KMS-11 (cell line): ENCODE results near the gene JMJD7.

Source experiments
- H2AFZ ChIP-seq: fragments of 200-600 bp; sonication (generic); 2 replicates; pipeline ENCODE4 v1.6.1; 2016; ENCODE audit warnings: antibody characterized with exemption, mixed run types, low read depth
- H3K27ac ChIP-seq: fragments of 200-600 bp; sonication (generic); 2 replicates; pipeline ENCODE4 v1.6.1; 2016; ENCODE audit warnings: mild to moderate bottlenecking, mixed run types
- H3K27me3 ChIP-seq: fragments of 200-600 bp; sonication (generic); 2 replicates; pipeline ENCODE4 v1.6.1; 2017; ENCODE audit warnings: mild to moderate bottlenecking, low read depth, mixed run types, moderate library complexity; ENCODE audit not compliant: insufficient read depth
- H3K36me3 ChIP-seq: fragments of 200-600 bp; sonication (generic); 2 replicates; pipeline ENCODE4 v1.6.1; 2017; ENCODE audit warnings: mild to moderate bottlenecking, mixed run types; ENCODE audit not compliant: insufficient read depth
- H3K4me1 ChIP-seq: fragments of 200-600 bp; sonication (generic); 2 replicates; pipeline ENCODE4 v1.6.1; 2016; ENCODE audit warnings: mild to moderate bottlenecking, low read depth, mixed run types; ENCODE audit not compliant: poor library complexity, severe bottlenecking
- H3K4me2 ChIP-seq: fragments of 200-600 bp; sonication (generic); 2 replicates; pipeline ENCODE4 v1.7.0; 2016; ENCODE audit warnings: mild to moderate bottlenecking, mixed run types
- H3K4me3 ChIP-seq: fragments of 200-600 bp; sonication (generic); IDR thresholded peaks from 2 replicates; pipeline ENCODE4 v1.6.1; 2017; ENCODE audit warnings: low read depth, low read length, mixed read lengths; ENCODE audit not compliant: insufficient read depth
- H3K79me2 ChIP-seq: fragments of 200-600 bp; sonication (generic); 2 replicates; pipeline ENCODE4 v1.6.1; 2016; ENCODE audit warnings: low read depth, mixed run types; ENCODE audit not compliant: insufficient read depth
- H3K9ac ChIP-seq: fragments of 200-600 bp; sonication (generic); 2 replicates; pipeline ENCODE4 v1.6.1; 2016; ENCODE audit warnings: mild to moderate bottlenecking, mixed run types
- H4K20me1 ChIP-seq: fragments of 200-600 bp; sonication (generic); 2 replicates; pipeline ENCODE4 v1.6.1; 2016; ENCODE audit warnings: mild to moderate bottlenecking, mixed run types; ENCODE audit not compliant: insufficient read depth
- TF ChIP-seq, protein P1 (sequence below): fragments of 200-600 bp; sonication (generic); conservative IDR thresholded peaks from 2 replicates; pipeline ENCODE4 v1.6.1; 2017; ENCODE audit warnings: low read depth, mild to moderate bottlenecking, antibody characterized with exemption, low read length, moderate library complexity, mixed read lengths

JMJD7 gene

DNA sequence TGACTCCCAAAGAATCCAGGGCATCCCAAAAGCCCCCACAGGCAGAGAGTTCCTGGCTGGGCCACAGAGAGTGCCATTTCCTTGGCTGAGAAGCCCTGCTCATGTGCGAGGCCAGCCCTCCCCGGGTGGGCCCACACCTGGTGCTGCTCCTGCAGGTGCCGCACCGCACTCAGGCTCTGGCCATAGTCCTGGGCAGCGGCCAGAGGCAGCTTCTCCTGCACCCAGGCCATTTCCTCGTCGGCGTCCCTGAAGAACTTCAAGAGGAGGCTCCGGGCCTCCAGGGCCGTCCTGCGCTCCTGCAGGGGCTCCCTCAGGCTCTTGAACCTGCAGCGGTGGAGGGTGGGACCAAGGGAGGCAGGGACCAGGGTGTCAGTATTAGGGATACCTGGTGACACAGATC, 28.8 kb downstream of the JMJD7 start:
- Histone ChIP-seq H3K4me1 (no peaks in the 10 kb centered on the region), H4K20me1 (no peaks in the 10 kb centered on the region), H3K27ac (no peak overlapping the region), H3K4me2 (no peak overlapping the region), H3K4me3 (no peak overlapping the region), H2AFZ (no peak overlapping the region), H3K36me3 (no peaks in the 10 kb centered on the region), H3K79me2 (no peaks in the 10 kb centered on the region), H3K9ac (no peak overlapping the region), H3K27me3 (no peaks in the 10 kb centered on the region; the same call in 1 of the 2 replicates)
- TF ChIP-seq, protein P1, sequence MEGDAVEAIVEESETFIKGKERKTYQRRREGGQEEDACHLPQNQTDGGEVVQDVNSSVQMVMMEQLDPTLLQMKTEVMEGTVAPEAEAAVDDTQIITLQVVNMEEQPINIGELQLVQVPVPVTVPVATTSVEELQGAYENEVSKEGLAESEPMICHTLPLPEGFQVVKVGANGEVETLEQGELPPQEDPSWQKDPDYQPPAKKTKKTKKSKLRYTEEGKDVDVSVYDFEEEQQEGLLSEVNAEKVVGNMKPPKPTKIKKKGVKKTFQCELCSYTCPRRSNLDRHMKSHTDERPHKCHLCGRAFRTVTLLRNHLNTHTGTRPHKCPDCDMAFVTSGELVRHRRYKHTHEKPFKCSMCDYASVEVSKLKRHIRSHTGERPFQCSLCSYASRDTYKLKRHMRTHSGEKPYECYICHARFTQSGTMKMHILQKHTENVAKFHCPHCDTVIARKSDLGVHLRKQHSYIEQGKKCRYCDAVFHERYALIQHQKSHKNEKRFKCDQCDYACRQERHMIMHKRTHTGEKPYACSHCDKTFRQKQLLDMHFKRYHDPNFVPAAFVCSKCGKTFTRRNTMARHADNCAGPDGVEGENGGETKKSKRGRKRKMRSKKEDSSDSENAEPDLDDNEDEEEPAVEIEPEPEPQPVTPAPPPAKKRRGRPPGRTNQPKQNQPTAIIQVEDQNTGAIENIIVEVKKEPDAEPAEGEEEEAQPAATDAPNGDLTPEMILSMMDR, result no peak

DNA sequence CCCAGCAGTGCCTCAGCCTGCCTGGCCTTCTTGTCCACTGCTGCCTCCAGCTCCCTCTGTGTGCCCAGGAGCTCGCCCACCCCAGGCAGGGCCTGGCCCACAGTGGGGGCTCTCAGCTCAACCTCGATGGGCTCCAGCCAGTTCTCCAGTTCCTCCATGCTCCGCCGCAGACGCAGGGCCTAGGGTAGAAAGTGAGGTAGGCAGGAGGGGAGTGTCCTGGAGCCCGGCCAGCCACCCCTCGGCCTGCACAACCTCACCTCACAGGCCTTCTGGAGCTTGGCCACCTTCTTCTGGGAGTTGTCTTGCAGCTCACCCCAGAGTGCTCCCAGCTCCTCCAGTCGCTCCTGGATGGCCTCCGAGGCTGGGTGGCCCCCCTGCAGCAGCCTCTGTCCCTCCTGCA, 29.4 kb downstream of the JMJD7 start:
- Histone ChIP-seq H2AFZ (no peak overlapping the region), H3K27me3 (peaks cover 2% of the 10 kb centered on the region; the same call in 1 of the 2 replicates), H3K79me2 (no peaks in the 10 kb centered on the region), H3K4me2 (no peak overlapping the region), H3K27ac (no peak overlapping the region), H3K36me3 (no peaks in the 10 kb centered on the region), H3K4me1 (no peaks in the 10 kb centered on the region), H3K9ac (no peak overlapping the region), H4K20me1 (no peaks in the 10 kb centered on the region), H3K4me3 (no peak overlapping the region)
- TF ChIP-seq, protein P1, result no peak

DNA sequence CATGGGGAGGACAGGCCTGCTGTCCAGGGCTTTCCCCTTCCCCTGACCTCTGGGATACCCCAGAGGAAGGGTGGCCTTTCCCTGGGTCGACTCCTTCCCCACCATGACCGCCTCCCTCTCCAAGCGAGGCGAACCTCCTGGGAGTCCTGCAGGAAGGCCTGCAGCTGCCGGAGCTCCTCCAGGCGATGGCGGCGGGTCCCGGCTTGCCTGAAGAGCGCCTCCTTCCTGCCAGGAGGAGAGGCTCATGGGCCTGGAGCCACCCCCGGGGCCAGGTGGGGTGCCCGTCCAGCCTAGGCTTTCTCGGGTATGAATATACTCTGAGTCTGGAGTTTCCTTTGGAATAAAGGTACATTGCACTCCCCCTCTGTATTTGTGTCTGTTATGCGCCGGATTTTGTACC, 30.9 kb downstream of the JMJD7 start:
- Histone ChIP-seq H3K27me3 (peaks cover 10% of the 10 kb centered on the region; the same call in 1 of the 2 replicates), H3K4me3 (no peak overlapping the region), H2AFZ (no peak overlapping the region), H3K9ac (no peak overlapping the region), H3K79me2 (no peaks in the 10 kb centered on the region), H3K4me2 (no peak overlapping the region), H4K20me1 (no peaks in the 10 kb centered on the region), H3K4me1 (no peaks in the 10 kb centered on the region), H3K36me3 (no peaks in the 10 kb centered on the region), H3K27ac (no peak overlapping the region)
- TF ChIP-seq, protein P1, result no peak

DNA sequence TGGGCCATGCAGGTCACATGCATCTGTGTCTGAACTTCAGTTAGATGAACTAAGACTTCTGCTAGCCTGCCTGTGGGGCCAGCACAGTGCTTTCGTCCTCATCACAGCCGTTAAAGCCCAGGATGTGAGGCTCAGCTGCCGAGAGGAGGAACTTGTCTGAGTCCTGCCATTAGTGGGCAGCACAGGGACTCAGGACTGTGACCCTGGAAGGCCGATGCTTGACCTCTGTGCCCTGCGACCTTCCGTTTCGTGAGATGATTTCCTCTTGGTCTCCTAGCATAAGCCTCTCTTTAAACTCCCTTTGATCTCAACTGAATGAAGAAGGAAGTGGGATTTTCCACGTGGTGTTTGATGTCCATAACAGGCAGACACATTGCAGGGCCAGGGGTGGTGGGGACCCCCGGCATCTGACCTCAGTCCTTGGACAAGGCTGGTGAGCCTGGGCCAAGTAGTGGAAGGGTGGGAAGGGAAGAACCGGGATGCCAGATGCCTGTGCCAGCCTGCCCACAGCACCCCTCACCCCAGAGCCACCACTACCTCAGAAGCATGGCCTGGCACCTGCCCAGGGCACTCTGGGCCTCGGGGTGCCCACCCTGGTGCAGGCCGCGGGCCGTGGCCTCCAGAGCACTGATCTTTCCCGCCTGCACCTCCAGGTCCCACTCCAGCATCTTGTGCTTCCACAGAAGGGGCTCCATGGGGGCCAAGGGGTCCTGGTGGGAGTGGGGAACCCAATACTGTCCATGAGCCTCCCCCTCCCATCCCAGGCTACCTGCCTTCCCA, 32.3 kb downstream of the JMJD7 start:
- no peaks in the 10 kb centered on the region for H4K20me1 ChIP-seq
- H3K4me1 ChIP-seq, result no peaks in the 10 kb centered on the region
- peaks cover 24% of the 10 kb centered on the region; the same call in 1 of the 2 replicates for H3K27me3 ChIP-seq
- H3K79me2 ChIP-seq, result no peaks in the 10 kb centered on the region
- no peak overlapping the region for H3K9ac ChIP-seq
- no peak overlapping the region for H2AFZ ChIP-seq
- H3K4me2 ChIP-seq, result no peak overlapping the region
- no peak overlapping the region for H3K27ac ChIP-seq
- TF ChIP-seq, protein P1, result no peak
- H3K36me3 ChIP-seq, result no peaks in the 10 kb centered on the region
- no peak overlapping the region for H3K4me3 ChIP-seq
